ENCODE data around the gene RCOR1.
"Not testable (repeated sequence)": the region's sequence is repeated elsewhere in the genome, so short reads cannot be mapped to it uniquely, and the experiment has no call there.

Gene RCOR1

DNA sequence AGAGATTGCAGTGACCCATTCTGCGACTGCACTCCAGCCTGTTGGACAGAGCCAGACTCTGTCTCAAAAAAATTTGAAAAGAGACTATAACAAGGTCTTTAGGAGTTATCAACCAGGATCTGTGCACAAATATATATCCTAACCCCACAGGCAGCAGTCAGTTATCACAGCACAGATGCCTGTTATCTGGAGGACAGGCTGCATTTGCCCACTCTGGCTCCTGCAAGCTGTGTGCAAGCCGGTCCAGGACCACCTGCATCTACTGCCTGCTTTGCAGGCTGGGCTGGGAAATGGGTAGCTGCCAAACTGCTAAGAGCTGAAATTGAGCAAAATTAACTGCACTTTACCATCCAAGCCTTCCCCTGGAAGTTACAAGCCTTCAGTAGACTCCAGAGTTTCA is 21.4 kb upstream of the RCOR1 start:
- DNase-seq (ENCODE audit: low spot score): no peak

DNA sequence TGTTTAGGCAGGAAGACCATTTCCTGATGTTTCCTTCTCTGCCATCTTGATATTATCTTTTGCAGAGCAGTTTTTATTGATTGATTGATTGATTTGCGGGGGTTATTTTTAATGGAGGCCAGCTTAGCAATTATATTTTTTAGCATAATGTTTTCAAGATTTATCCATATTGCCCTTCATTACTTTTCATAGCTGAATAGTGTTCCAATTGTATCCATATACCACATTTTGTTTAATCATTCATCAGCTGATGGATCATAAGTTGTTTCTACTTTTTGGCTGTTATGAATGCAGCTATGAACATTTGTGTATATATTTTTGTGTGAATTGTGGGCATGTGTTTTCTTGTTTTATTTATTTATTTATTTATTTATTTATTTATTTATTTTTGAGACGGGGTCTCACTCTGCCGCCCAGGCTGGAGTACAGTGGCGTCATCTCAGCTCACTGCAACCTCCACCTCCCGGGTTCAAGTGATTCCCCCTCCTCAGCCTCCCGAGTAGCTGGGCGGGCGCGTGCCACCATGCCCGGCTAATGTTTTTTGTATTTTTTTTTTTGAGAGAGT is 20.9 kb upstream of the RCOR1 start:
- DNase-seq (ENCODE audit: low spot score): no peak

DNA sequence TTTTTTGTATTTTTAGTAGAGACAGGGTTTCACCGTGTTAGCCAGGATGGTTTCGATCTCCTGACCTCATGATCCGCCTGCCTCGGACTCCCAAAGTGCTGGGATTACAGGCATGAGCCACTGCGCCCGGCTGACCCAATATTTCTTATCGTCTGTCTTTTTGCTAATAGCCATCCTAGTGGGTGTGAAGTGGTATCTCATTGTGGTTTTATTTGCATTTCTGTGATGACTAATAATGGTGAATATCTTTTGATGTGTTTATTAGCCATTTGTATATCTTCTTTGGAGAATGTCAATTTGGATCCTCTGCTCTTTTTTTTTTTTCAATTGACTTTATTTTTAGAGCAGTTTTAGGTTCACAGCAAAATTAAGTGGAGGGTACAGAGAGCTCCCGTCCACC is 19.3 kb upstream of the RCOR1 start:
- not testable (repeated sequence) for DNase-seq (ENCODE audit: low spot score)

DNA sequence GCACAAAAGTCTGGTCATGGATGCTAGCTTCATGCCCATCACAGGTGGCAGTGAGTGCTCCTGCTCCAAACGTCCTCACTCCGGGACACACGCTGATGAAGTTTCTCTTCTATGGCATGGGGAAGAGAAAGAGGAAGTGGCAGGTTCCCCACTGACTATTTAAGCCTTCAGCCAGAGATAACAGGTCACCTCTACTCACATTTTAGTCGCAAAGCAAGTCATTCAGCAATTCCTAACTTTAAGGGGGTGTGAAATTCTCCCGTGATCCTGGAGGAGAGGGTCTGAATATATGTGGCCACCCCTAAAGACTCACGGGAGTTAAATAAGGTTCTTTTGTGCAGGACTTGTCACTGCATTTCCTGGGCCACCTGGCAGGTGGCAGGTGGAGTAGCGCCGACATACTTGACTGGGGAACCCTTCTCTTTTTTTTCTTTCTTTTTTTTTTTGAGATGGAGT is 18.8 kb upstream of the RCOR1 start:
- DNase-seq (ENCODE audit: low spot score): no peak

DNA sequence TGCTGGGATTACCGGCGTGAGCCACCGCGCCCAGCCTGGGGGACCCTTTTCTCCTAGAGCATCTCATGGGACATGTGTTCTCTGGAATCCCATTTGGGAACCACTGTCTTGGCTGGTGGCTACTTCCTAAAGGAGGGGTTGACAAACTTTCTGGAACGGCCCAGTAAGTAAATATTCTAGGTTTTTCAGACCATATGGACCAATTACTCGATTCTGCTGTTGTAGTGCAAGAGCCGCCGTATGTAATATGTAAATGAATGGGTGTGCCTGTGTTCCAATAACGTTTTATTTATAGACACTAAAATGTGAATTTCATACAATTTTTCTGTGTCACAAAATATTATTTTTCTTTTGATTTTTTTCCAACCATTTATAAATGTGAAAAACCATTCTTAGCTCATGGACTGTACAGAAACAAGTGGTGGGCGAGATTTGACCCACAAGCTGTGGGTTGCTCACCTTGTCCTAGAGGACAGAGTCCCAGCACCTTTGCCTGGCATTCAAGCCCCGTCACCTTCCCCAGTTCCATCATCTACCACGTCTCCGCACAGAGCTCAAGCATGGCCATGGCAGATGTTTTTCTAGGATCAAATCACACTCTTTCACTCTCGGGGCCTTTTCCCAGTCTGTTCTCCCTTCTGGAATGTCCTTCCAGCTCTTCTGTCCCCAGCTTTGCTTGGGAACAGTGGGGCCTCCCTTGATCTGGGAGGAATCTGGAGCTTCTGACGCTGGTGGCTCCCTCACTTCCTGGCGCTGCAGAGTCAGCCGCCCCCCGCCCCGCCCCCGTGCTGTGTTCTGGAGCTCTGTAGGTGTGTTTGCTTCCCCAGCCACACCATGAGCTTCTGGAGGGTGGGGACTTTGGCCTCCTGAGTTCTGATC is 17.9 kb upstream of the RCOR1 start:
- no peak for DNase-seq (ENCODE audit: low spot score)

DNA sequence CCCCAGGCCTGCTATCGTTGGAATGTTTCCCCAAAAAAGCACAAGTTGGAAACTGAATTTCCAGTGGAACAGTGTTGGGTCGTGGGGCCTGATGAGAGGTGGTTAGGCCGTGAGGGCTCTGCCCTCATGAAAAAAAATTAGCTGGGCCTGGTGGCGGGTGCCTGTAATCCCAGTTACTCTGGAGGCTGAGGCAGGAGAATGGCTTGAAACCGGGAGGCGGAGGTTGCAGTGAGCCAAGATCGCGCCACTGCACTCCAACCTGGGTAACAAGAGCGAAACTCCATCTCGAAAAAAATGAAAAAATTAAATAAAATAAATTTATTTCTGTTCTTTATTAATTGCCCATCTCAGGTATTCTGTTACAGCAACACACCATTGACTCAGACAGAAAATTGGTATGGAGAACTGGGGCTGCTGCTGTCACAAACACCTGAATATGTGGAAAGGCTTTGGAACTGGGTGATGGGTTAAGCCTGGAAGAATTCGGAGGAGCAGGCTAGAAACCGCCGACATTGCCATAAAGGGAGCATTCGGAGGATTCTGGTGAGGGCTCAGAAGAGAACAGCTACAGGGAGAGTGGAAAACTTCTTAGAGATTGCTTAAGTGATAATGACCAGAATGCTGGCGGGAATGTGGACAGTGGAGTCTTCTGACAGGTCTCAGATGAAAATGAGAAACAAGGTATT is 17.1 kb upstream of the RCOR1 start:
- no peak for DNase-seq (ENCODE audit: low spot score)

DNA sequence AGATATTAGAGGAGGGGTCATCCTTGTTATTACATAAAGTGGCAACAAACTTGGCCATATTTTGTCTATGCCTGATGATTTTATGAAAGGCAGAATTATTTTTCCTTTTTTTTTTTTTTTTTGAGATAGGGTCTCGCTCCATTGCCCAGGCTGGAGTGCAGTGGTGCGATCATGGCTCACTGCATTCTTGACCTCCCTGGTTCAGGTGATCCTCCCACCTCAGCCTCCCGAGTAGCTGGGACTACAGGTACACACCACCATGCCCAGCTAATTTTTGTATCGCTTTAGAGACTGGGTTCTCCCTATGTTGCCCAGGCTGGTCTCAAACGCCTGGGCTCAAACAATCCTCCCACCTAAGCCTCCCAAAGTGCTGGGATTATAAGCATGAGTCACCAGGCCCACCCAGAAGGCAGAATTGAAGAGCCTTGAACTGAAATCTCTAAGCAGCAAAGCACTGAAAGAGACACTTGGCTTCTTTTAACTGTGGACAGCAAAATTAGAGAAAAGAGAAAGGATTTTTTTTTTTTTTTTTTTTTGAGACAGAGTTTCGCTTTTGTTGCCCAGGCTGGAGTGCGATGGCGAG is 16.5 kb upstream of the RCOR1 start:
- not testable (repeated sequence) for DNase-seq (ENCODE audit: low spot score)

DNA sequence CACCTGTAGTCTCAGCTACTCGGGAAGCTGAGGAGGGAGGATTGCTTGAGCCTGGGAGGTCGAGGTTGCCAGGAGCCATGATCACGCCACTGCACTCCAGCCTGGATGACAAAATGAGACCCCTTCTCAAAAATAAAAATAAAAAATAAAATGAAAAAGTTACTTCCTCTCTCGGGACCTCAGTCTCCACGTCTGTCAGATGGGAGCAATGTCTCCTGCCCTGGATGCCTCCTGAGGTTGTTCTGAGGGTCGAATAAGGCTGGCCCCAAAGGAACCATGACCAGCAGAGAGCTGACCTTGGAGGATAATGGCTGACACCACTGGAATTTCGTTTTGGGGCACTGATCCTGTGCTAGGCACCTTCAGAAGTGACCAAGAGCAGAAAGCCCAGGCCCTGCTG is 13.6 kb upstream of the RCOR1 start:
- DNase-seq (ENCODE audit: low spot score): no peak

DNA sequence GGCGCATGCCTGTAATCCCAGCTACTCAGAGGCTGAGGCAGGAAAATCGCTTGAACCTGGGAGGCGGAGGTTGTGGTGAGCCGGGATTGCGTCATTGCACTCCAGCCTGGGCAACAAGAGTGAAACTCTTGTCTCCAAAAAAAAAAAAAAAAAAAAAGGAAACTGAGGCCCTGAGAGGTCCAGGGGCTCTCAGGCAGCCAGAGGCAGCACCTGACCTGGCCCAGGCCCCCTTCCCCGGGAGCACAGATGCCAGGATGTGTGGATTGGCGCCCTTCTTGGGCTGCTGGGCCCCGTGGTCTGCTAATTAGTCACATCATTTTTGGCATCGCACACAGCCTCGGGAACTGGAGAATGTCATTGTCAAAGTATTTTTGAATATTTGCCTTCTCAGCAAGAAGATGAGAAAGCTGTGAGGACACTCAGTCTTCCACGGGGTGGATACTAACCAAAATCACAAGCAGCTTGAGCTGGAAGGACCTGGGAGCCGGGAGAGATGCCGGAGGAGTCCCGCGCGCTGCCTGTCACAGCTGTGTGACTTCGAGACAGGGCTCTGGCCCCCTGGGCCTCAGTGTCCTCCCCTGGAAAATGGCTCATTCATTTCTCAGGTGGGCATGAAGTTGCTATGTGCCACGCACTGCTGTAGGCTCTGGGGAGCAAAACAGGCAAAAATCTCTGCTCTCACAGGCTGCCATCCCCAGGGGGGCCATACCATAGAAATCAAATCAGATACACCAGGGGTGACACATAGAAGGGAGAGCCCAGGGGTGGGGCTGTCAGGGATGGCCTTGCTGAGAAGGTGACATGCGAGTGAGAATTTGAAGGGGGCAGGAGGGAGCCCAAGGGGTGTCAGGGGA is 12.5 kb upstream of the RCOR1 start:
- no peak for DNase-seq (ENCODE audit: low spot score)

DNA sequence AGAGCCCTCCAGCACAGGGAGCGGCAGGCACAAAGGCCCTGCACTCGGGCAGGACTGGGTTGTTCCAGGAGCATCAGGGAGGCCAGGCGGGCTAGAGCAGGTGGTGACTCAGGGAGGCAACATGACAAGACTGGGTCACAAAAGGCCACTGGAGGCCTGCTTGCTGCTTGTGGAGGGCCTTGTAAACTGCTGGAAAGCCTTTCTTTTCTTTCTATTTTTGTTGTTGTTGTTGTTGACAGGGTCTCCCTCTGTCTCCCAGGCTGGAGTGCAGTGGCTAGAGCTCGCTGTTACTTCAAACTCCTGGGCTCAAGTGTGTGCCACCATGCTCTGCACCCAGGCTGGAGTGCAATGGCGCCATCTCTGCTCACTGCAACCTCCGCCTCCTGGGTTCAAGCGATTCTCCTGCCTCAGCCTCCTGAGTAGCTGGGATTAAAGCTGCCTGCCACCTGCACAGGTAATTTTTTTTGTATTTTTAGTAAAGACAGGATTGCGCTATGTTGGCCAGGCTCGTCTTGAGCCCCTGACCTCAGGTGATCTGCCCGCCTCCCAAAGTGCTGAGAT is 11.8 kb upstream of the RCOR1 start:
- no peak for DNase-seq (ENCODE audit: low spot score)

DNA sequence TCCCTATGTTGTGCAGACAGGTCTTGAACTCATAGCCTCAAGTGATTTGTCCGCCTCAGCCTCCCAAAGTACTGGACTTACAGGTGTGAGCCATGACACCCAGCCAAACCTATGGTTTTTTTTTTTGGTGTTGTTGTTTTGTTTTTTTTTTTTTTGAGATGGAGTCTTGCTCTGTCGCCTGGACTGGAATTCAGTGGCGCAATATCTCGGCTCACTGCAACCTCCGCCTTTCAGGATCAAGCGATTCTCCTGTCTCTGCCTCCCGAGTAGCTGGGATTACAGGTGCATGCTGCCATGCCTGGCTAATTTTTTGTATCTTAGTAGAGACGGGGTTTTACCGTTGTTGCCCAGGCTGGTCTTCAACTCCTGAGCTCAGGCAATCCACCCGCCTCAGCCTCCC is 11.3 kb upstream of the RCOR1 start:
- no peak for DNase-seq (ENCODE audit: low spot score)

DNA sequence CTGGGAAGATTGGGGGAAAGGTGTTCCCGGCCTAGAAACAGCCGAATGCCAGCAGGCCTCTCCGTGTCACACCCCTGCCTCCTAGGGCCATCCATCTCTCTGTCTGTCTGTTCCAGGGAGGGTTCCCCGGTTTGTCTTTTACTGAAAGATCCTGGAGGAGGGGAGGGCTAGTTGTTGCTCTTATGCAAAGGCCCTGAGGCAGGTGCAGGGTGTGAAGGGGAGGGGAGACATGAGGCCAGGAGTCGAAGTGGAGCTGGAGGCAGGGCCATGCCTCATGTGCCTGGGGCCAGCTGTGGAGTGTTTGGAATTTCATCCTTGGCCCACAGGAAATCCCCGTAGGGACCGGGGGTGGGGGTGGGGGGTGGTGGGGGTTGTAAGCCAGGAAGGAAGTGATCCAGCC is 8.7 kb upstream of the RCOR1 start:
- no peak for DNase-seq (ENCODE audit: low spot score)

DNA sequence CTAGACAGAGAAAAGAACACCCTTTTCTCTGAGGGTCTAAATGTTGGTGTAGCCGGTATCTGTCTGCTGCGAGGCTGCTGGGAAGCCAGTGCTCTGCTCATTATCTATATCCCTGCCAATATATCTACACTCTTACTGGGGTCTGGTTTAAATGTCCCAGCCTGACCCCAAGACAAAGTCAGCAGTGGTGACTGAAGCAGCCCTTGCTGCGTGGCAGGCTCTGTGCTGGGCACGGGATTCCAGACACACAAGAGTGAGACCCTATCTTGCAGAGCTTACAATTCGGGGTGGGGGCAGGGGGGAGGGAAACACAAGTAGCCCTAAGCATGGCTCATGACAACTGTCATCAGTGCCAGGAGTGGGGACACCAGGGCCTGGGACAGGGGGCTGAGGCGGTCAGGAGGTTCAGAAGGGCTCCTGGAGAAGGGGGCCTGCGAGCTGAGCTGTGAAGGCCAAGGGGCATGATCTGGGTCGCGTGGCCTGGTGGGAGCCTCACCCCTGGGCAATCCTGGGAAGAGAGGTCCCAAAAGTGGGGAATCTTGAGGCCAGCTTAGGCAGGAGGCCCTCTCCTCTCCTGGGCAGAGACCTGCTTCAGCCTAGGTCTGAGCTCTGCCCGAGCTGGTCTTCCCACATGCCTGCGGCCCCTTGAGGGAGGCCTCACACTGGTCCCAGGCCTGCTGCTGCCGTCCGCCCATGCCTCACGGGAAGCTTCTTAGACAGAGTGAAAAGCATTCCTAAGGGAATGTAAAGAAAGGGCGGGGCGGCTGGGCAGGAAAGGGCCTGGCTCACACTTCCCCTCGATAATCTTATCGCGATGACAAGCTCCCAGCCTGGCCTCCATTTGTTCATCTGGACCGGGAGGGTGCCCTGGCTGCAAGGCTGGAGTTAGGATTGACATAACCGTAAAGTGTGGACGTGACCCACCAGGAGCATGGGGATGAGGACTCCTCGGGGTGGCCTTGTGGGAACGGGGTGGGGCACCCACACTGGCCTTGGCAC is 7.3 kb upstream of the RCOR1 start:
- DNase-seq (ENCODE audit: low spot score): no peak

DNA sequence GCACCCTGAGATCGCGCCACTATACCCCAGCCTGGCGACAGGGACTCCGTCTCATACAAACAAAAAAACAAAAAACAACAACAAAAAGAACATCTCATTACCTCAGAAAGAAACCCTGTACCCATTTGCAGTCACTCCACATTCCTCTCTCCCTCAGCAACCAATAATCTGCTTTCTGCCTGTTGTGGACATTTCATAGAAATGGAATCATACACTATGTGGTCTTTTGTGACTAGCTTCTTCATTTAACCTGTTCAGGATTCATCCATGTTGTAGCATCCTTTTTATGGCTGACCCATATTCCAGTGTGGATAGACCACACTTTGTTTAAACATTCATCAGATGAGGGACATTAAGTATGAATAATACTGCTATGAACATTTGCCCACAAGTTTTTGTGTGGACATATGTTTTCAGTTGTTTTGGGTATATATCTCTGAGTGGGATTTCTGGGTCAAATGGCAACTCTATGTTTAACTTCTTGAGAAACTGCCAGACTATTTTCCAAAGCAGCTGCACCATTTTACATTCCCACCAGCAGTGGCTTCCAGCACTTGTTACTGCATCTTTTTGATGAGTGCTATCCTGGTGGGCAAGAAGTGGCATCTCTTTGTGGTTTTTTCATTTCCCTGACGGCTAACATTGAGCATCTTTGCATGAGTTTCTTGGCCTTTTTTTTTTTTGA is 5.9 kb upstream of the RCOR1 start:
- DNase-seq (ENCODE audit: low spot score): no peak

DNA sequence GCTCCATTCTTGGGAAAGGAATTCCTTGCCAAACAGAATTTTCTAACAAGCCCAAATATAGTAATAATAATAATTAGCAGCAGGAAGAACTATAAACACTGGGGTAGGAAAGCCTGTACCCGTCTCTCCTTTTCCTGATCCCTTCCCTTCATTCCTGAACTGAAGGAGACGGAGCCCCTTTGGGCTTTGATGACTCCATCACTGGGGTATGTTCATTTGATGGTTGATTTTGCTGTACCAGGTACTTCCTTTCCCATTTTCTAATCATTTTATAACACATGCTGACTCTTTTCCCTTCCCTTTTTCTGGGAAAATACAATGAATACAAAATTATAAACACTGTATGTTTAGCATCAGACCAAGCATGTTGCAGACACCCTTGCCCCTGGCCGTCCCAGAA is 3.6 kb upstream of the RCOR1 start:
- no peak for DNase-seq (ENCODE audit: low spot score)

DNA sequence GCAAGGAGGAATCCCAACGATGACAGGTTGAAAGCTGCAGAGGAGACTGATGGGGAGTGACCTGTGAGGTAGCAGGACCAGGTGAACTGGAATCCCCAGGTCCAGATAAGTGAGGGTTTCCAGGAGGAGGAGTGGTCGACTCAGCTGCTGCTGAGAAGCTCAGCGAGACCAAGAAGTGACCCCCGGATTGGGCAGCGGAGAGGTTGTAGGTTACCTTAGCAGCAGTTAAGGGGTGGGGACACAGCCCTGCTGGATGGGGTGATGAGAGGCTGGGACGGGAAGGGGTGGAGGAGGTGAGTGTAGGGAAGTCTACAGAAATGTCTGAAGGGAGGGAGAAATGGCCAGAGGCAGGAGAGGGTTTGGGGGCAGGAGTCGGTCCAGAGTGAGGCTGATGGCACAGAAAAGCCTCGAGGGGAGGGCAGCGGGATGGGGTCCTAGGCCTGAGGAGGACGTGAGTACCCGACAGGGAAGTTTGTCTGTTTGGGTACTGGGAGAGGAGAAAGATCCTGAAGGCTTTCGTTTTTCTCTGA is 2.6 kb upstream of the RCOR1 start:
- no peak for DNase-seq (ENCODE audit: low spot score)

DNA sequence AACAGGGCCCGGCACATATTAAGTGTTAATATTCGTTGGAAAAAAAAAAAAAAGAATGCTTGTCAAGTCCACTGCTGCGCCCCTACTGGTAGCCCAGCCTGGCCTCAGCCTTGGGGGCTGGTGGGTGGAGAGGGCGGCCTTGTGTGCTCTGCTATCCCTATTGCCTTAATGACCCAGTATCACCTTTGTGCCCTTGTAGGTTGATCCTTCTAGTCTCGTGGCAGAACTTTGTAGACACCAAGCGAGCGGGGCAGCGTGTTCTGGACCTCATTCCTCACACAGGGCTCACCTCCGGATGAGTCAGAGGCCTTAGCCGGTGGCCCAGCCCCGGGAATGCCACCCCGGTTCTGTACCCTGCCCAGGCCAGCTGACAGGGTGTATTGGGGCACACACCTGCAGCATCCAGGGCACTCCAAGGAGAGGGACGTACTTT is 1.8 kb upstream of the RCOR1 start:
- DNase-seq (ENCODE audit: low spot score): no peak

DNA sequence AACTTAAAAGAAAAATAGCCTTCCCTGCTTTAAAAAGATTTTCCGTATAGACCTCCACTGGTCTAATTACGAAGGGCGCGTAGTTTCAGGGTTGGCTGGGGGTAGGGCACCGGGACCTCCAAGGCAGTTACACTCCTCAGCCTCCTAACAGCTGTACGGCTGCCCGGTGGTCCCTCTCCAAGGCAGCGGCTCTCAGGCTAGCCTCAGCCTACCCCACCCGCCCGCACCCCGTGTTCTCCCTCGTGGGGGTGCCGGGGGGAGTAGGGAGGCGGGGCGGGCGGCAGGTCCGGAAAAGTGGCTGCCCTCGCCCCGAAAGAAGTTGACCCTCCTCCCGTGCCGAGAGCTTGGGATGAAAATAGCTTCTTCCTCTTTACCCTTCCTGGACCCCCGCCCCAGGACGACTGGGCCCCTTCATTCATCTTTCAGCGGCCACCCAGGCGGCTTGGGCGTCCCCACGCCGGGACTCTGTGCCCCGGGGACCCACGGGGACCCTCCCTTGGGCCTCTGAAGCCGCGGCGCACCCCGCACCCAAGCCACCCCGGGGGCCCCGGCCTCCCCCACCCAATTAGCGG is 991 bp upstream of the RCOR1 start:
- no peak for DNase-seq (ENCODE audit: low spot score)

DNA sequence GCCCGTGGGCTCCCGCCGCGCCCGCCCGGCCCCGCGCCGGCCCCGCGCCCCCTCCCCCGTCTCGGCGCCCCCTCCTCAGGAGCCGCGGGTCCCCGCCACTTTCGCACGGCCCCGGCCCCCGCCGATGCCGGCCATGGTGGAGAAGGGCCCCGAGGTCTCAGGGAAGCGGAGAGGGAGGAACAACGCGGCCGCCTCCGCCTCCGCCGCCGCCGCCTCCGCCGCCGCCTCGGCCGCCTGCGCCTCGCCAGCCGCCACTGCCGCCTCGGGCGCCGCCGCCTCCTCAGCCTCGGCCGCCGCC is 263 bp downstream of the RCOR1 start:
- no peak for DNase-seq (ENCODE audit: low spot score)
